Esophagus mucosa (tissue), 1 donor: Measurements from ENCODE around the gene GNPNAT1. TPM values are rescaled to one million over a fixed set of nuclear protein-coding genes. Genes with fewer than 3 reads are reported as not detected.
"Not testable (repeated sequence)": the region's sequence is repeated elsewhere in the genome, so short reads cannot be mapped to it uniquely, and the experiment has no call there.

ENCODE experiments used
- ATAC-seq: fragments of 200-7000 bp; cut with Tn5 transposase; one replicate; pipeline ENCODE4 v1.9.1; 2020
- total RNA-seq: library from RNA; stranded (reverse); gene quantifications from one replicate; pipeline ENCODE4 v1.2.4, GENCODE V29; 2023
- donor health status: DM: yes; HTN: yes; CAD: no.

Gene GNPNAT1
- total RNA-seq, 1 donor from 2014 or later = 18.2 TPM

GRCh38 chr14:52789118-52789517, 2.3 kb downstream of the GNPNAT1 start:
- no peak for ATAC-seq

- ATAC-seq = no peak
Measured at GRCh38 chr14:52786887-52787286, 4.5 kb downstream of the GNPNAT1 start.

GRCh38 chr14:52783206-52783605, 8.2 kb downstream of the GNPNAT1 start:
- no peak for ATAC-seq

- no peak for ATAC-seq
Measured at GRCh38 chr14:52781629-52782028, 9.8 kb downstream of the GNPNAT1 start.

GRCh38 chr14:52780893-52781292, 10.5 kb downstream of the GNPNAT1 start:
- no peak for ATAC-seq

- no peak for ATAC-seq
Measured at GRCh38 chr14:52778702-52779101, 12.7 kb downstream of the GNPNAT1 start.

GRCh38 chr14:52776816-52777215, 14.6 kb downstream of the GNPNAT1 start:
- no peak for ATAC-seq

GRCh38 chr14:52769887-52770286, 21.5 kb downstream of the GNPNAT1 start:
- no peak for ATAC-seq

GRCh38 chr14:52767058-52767833, 24.2 kb downstream of the GNPNAT1 start:
- no peak for ATAC-seq

- ATAC-seq = not testable (repeated sequence)
Measured at GRCh38 chr14:52762923-52763322, 28.5 kb downstream of the GNPNAT1 start.

GRCh38 chr14:52759145-52759544, 32.3 kb downstream of the GNPNAT1 start:
- no peak for ATAC-seq

- ATAC-seq = no peak
Measured at GRCh38 chr14:52755607-52756316, 35.6 kb downstream of the GNPNAT1 start.

GRCh38 chr14:52748647-52749292, 42.6 kb downstream of the GNPNAT1 start:
- ATAC-seq = no peak

GRCh38 chr14:52741865-52742264, 49.5 kb downstream of the GNPNAT1 start:
- no peak for ATAC-seq

- no peak for ATAC-seq
Measured at GRCh38 chr14:52740751-52741150, 50.7 kb downstream of the GNPNAT1 start.

- ATAC-seq = no peak
Measured at GRCh38 chr14:52738409-52738808, 53.0 kb downstream of the GNPNAT1 start.

- ATAC-seq = no peak
Measured at GRCh38 chr14:52735921-52736489, 55.4 kb downstream of the GNPNAT1 start.

GRCh38 chr14:52733824-52734223, 57.6 kb downstream of the GNPNAT1 start:
- no peak for ATAC-seq

GRCh38 chr14:52730709-52731111, 60.7 kb downstream of the GNPNAT1 start:
- no peak for ATAC-seq

- peak; percentile 100 for ATAC-seq
Measured at GRCh38 chr14:52729925-52730708, 61.3 kb downstream of the GNPNAT1 start, which contains the start of gene STYX. TSS of gene STYX (plus strand) at chr14:52730166. CDS start at chr14:52730475, 309 bp downstream.

GRCh38 chr14:52729585-52729924, 61.9 kb downstream of the GNPNAT1 start:
- no peak for ATAC-seq

- not testable (repeated sequence) for ATAC-seq
Measured at GRCh38 chr14:52729035-52729434, 62.4 kb downstream of the GNPNAT1 start.
